HS-27A (cell line): ENCODE measurements around the gene IGFBP1.

ENCODE experiments used
- DNase-seq: peaks from one replicate; pipeline ENCODE4 v3.0.0-alpha.2; 2012; ENCODE audit warnings: low read depth, missing footprints

IGFBP1 gene

GRCh38 chr7:45881280-45881758, 7.0 kb upstream of the IGFBP1 start:
- DNase-seq: no peak

DNA sequence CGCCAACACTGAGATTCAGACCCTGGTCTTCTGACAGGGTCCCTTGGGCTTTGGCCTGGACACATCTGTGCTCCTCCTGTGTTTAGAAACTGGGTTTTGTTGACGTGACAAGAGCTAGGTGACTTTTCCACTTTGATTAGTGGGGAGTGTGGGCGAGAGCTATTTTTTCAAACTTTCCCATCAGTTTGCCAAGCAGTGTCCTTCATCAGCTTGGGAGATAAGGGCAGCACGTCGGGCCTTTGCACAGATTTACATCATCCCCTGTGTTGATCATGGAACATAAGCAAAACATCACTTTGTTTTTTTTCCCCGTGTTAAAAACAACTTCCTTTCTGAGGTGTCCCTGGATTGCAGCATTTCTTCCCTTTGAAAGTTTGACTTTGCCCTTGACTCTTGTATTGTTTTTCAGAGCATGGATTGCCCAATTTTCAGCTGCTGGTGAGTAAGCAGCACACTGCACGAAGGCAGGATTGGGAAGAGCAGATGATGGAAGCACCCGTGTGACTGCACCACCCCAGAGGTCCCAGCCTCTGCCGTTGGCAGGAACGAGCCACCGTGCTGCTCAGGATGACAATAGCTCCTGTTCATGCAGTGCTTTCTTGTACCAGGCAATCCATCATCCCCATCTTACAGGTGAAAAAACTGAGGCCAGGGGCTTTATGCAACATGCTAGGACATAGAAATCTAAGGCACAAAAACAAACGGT, 6.4 kb upstream of the IGFBP1 start:
- no peak for DNase-seq

- DNase-seq: no peak
Measured at GRCh38 chr7:45882465-45882810, 5.8 kb upstream of the IGFBP1 start.

DNA sequence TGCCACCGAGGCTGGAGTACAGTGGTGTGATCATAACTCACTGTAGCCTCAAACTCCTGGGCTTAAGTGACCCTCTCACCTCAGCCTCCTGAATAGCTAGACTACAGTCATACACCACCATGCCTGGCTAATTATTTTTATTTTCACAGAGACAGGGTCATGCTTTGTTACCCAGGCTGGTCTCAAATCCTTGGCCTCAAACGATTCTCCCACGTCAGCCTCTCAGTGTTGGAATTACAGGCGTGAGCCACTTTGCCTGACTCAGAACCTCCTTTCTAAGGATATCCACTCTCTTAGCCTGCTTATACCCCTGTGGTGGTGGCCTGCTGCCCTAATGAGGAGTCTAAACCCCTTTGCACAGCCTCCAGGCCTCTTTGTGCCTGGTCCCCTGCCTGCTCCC, 4.2 kb upstream of the IGFBP1 start:
- no peak for DNase-seq

DNA sequence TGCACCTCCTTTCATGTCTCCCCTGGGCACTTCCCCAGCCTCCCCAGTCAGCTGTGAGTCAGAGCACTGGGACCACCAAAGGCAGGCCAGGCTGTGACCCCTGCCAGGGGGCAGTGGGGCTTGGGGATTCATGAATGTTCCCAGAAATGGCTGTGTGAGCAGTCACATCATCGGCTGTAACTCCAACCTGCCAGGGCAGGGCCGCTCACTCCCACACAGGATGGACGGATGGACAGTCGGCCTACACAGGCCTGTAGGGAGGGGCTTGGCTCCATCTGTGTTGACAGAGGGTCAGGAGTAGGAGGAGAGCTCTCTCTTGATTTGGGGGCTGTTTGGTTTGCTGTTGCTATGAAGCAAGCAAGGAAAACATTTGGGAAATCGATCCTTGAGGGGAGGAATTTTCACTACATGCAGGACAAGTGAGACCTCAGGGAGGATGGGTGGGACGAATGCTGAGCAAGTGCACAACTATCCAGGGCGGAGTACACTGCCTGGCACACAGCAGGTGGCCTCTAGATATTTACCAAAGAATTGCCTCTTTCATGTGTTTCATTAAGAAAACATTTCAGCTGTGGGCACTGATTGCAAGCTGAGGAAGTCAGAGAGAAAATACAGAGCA, 2.9 kb upstream of the IGFBP1 start:
- peak; percentile 88 for DNase-seq

- DNase-seq: no peak
Measured at GRCh38 chr7:45886931-45887667, 1.2 kb upstream of the IGFBP1 start.

GRCh38 chr7:45888993-45889366, 692 bp downstream of the IGFBP1 start:
- no peak for DNase-seq

DNA sequence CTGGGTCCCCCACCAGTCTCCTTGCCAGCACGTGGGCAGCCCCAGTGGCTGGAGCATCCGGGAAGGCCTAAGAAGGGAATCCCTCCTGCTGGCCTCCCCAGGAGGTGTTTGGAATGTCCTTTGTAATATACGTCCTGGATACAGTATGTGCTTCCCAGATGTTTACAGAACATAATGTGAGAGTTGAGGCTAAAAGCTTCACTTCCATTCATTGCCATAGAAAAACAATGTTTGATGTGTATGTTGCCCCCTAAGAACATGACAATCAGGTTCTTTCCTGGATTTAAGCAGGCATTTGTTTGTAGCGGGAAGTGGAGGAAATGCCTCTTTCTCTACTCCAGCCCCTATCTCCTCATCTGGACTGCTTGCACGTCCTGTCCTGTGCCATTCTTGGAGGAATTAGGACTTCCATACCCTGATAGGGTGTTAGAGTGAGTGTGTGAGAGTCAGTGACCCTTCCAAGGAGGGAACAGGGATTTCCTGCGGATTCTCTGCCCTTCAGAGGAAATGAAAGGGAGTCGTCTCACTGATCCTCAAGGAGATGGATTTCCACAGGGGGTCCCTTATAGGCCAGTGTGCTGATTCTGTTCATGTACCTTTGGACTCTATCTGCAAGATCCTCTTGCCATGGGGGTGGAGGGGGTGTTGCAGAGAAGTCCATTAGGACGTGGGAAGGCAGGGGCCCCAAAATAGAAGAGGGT, 1.2 kb downstream of the IGFBP1 start:
- no peak for DNase-seq

GRCh38 chr7:45890125-45890901, 2.0 kb downstream of the IGFBP1 start:
- no peak for DNase-seq

GRCh38 chr7:45890902-45891461, 2.7 kb downstream of the IGFBP1 start:
- DNase-seq: no peak

DNA sequence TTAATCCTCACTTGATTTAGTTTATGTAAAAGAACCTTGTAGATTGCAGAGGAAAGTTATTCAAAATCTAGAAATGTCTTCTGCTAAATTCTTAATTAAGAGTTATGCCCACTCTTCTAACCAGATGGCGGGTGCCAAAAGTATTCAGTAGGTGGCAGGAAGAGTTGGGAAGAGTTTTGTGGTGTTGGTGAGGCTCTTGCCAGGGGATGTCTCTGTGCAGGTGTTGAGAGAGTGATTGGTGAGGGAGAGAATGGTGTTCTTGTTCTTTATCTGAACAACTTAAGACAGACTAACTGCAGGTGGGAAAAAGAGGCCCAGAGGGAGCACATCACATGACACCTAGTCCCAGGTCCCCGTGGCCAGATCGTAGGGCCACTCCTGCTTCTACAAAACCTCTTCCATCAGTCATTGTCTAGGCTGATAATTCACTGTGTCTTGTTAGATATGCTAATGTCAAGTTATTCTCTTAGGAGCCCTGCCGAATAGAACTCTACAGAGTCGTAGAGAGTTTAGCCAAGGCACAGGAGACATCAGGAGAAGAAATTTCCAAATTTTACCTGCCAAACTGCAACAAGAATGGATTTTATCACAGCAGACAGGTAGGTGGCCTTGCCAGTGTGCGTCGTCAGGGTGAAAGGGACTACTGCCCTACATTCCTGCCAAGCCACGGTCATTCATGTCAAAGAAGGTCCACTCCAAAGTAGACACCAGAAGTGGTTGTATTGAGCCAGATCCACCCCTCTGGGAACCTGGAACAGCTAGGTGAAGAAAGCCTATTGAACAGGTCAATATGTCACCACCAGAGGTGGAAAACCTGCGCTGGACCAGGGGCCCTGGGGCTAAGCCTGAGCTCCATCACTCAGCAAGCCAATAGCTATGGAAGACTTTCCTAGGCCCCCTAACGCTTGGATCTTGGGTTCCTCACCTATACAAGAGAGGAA, 3.4 kb downstream of the IGFBP1 start:
- no peak for DNase-seq

DNA sequence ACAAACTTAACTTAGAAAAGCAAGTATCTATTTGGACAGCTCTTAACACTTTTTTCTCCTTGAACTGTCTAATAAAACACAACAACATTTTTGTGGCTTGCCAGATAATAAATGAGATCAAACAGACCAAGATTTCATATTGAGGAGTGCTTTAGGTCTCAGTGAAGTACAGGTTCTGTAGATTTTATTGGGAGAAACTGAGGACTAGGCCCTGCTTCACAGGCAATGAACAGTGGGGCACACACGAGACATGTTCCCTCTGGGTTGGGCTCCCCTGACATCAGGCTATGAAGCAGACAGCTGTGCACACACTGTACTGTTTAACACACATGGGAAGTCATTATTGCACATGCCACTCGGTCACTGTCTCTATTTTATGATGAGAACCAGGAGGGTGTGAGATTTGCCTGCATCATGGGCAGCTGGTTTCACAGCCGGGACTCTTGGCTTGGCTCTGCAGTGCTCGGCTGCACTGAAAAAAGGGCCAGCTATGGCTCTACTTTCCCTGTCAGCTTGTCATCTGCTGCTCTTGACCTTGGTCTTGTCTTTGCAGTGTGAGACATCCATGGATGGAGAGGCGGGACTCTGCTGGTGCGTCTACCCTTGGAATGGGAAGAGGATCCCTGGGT, 4.2 kb downstream of the IGFBP1 start:
- DNase-seq: no peak

- DNase-seq: no peak
Measured at GRCh38 chr7:45893374-45893995, 5.2 kb downstream of the IGFBP1 start.

DNA sequence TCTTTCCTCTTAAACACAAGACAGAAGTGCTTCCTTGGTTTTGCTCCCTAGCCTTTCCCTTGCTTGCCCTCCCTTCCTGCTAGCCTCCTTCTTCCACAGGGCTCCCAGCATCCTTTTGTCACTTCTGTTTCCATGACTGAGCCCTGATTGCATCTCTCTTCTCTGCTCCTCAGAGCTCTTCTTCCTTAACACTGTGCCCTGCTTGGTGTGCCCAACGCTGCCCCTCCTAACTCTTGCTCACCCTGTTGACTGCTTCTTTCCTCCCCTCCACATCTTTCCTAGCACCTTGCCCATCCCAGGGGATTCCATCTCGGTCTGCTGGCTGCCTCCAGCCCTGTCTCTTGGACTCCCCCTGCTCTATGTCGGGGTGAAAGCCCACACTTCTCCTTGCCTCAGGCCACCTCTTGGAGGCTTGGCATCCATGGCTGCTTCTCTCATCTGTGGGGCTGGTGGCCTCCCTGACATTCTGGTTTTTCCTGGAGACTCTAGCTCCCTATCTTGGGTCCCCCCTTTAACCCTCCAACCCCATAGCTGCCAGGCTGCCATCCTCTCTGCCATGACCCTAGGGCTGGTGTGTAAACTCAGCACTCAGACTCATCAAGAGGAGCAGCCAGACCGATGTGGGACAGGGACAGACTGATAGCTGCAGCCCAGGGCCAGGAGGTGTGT, 5.8 kb downstream of the IGFBP1 start:
- DNase-seq: no peak

GRCh38 chr7:45894665-45895062, 6.4 kb downstream of the IGFBP1 start:
- no peak for DNase-seq

DNA sequence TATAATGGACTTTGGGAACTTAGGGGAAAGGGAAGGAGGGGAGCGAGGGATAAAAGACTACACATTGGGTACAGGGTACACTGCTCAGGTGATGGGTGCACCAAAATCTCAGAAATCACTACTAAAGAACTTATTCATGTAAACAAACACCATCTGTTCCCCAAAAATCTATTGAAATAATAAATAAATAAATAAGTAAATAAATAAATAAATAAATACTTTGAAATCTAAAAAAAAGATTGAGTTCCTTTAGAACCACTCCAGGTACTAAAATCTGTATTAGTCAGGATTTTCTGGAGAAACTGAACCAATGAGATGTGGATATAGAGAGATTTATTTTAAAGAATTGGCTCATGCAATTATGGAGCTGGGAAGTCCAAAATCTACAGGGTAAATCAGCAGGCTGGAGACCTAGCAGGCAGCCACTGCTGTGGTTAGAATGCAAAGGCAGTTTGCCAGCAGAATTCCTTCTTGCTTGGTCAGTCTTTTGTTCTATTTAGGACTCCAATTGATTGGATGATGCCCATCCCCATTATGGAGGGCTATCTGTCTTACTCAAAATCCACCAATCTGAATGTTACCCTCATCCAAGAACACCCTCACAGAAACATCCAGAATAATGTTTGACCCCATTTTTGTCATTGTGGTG, 8.9 kb downstream of the IGFBP1 start:
- peak; percentile 67 for DNase-seq

- no peak for DNase-seq
Measured at GRCh38 chr7:45898222-45898621, 9.9 kb downstream of the IGFBP1 start.

GRCh38 chr7:45901566-45901965, 13.3 kb downstream of the IGFBP1 start:
- DNase-seq: no peak
